ENCODE data around the gene DNAJC15.

DNAJC15 gene

GRCh38 chr13:43116242-43116641, 92.9 kb downstream of the DNAJC15 start:
- DNase-seq, result peak in 1 of 10 donors; percentile 49
- intact Hi-C loops (cut with DNase I), result no loop called here

- intact Hi-C loops (cut with DNase I), result no loop called here
- no peak for DNase-seq
Observed at GRCh38 chr13:43118521-43118920, 95.1 kb downstream of the DNAJC15 start.

- intact Hi-C loops (cut with DNase I), result no loop called here
- peak in 1 of 10 donors; percentile 60 for DNase-seq
Observed at GRCh38 chr13:43119206-43119605, 95.8 kb downstream of the DNAJC15 start.

- peak in 2 of 10 donors; percentile 66 to 79 for DNase-seq
- intact Hi-C loops (cut with DNase I), result no loop called here
Observed at GRCh38 chr13:43122791-43123190, 99.4 kb downstream of the DNAJC15 start.

DNA sequence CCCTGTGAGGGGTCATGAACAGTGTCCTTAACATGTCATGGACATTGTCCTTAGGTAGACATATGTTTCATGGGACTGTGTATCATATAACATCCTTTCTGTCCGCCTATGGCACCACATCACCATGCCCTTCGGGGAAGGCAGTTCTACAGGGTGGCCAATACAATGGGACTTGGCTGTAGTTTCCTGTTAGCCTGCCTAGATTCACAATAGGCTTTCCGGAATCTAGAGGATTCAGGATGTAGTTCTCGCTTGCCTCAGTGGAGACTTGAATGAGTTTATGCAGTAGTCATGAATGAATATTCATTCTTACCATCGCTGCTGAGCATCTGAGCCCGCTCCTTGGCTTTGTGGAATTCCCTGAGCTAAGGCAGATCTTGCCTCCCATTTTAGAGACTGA, 100.5 kb downstream of the DNAJC15 start:
- intact Hi-C loops (cut with DNase I), result no loop called here
- DNase-seq, result peak in 1 of 10 donors; percentile 83

GRCh38 chr13:43124490-43124889, 101.1 kb downstream of the DNAJC15 start:
- intact Hi-C loops (cut with DNase I), result no loop called here
- DNase-seq, result peak in 7 of 10 donors; percentile 30 to 88 (median 51)

GRCh38 chr13:43126420-43126819, 103.0 kb downstream of the DNAJC15 start:
- no peak for DNase-seq
- intact Hi-C loops (cut with DNase I), result no loop called here

DNA sequence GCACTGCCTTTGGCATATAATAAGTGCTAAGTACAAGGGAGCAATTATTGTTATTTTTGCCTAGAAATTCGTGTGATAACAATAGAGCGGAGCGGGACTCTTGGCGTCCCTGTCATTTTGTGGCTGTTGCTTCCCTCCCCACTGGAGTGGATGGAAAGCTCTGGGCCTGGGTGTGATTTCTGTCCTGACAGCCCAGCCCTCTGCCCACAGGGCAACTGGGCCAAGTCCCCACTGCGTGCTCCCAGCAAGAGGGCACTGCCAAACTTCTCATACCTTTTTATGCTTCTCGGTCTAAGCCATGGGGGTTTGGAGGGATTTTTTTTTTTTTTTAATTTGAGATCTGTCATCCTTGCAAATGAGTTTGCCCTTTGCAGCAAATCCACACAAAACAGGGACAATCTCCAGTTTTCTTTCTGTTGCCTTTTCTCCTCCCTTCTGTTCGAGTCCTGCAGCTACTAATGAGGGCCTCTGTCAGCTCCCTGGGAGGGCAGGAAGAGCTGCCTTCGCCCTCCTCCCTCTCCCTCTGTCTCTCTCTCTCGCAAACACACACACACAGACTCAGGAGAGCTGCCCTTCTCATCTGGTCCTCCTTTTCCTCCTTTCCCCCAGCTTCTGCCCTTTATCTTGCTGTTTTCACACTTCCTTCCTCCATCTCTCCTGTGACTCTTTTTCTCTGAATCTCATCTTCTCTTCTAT, 103.9 kb downstream of the DNAJC15 start:
- DNase-seq, result peak in 1 of 10 donors; percentile 73
- intact Hi-C loops (cut with DNase I), result no loop called here

- peak in 1 of 10 donors; percentile 47 for DNase-seq
- intact Hi-C loops (cut with DNase I), result no loop called here
Observed at GRCh38 chr13:43127827-43128226, 104.4 kb downstream of the DNAJC15 start.

- intact Hi-C loops (cut with DNase I), result no loop called here
- peak in 2 of 10 donors; percentile 72 to 84 for DNase-seq
Observed at GRCh38 chr13:43128504-43128961, 105.1 kb downstream of the DNAJC15 start.

DNA sequence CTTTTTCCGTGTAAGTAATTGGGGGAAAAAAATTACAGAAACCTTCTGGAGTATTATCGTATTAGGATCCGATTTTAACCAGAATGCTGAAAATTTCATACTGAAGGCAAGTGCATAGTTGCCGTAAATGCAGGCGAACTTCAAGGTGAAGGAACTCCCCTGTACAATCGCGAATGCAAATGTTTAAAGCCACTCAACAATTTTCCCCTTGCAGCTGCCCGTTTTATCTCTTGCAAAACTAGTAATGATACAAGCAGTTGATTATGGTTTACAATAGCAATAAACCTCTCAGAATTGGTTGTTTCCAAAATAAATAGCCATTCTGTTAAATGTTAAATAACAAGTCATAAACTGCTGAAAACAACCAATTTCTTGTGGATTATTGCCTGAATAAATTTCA, 105.7 kb downstream of the DNAJC15 start:
- no peak for DNase-seq
- intact Hi-C loops (cut with DNase I), result no loop called here

DNA sequence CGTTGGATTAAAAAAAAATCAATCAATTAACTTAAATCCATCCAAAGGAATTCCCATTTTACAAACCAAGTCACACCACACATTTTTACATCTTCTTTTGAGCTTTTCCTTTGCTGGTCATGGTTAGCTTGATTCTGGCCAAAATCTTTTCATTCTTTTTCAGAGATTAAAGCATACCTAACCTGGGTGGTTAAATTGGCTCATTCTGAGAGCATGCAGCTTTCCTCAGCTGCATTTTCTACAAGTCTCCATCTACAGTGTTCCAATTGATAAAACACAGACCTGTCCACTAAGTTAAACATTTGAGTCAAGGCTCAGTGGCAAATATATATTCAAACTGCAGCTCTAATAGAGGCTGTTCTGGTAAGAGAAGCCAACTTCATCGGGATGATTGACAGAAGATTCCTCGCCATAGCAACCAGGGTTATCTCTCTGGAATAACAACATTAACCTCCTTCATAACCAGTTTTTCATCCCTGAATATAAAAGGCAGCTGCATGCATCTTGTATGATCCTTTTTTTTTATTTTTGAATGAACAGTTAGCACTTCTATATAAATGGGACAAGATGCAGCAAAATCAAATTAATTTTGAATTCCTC, 106.2 kb downstream of the DNAJC15 start:
- intact Hi-C loops (cut with DNase I), result no loop called here
- no peak for DNase-seq

DNA sequence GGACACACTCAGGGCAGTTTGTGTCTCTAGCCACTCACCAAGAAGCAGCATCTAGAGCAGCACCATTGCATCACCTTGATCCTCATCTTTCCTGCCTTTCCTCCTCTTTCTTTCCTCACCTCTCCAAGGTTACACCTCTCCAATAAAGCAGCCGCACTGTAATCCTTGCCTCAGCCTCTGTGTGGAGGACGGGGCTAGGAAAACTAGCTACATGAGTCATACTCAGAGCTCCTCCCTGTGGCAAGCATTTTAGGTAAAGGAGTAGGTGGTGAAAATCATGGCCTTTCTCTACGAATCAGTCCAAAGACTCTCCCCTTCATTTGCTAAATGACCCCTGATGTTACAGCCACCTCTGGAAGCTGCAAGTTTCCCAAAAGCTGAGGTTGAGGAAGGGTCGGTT, 108.9 kb downstream of the DNAJC15 start:
- no peak for DNase-seq
- intact Hi-C loops (cut with DNase I), result no loop called here

- intact Hi-C loops (cut with DNase I), result no loop called here
- DNase-seq, result no peak
Observed at GRCh38 chr13:43132911-43133310, 109.5 kb downstream of the DNAJC15 start.

- intact Hi-C loops (cut with DNase I), result no loop called here
Observed at GRCh38 chr13:43133792-43134191, 110.4 kb downstream of the DNAJC15 start.

DNA sequence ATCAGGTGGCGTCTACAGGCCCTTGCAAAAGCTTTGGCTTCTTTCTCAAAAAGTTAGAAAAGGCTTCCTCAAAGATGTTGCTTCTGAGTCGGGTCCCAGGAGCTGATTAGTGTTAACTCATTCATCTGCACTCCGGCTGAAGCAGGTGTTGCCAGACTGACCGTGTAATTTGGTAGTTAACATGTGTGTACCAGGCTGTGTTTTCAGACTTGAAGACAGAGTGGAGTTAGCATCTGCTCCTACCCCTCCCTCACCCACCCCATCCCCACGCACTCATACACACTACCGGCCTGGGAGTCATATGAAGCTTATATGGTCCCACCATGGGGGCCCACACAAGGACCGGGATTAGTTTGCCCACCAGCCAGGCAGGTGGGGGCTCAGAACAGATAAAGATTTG, 111.5 kb downstream of the DNAJC15 start:
- DNase-seq, result no peak
- intact Hi-C loops (cut with DNase I), result no loop called here

More at GRCh38 chr13:43133792-43134191, 110.4 kb downstream of the DNAJC15 start:
- DNase-seq, result no peak

GRCh38 chr13:43135516-43135915, 112.1 kb downstream of the DNAJC15 start:
- intact Hi-C loops (cut with DNase I), result no loop called here
- no peak for DNase-seq

DNA sequence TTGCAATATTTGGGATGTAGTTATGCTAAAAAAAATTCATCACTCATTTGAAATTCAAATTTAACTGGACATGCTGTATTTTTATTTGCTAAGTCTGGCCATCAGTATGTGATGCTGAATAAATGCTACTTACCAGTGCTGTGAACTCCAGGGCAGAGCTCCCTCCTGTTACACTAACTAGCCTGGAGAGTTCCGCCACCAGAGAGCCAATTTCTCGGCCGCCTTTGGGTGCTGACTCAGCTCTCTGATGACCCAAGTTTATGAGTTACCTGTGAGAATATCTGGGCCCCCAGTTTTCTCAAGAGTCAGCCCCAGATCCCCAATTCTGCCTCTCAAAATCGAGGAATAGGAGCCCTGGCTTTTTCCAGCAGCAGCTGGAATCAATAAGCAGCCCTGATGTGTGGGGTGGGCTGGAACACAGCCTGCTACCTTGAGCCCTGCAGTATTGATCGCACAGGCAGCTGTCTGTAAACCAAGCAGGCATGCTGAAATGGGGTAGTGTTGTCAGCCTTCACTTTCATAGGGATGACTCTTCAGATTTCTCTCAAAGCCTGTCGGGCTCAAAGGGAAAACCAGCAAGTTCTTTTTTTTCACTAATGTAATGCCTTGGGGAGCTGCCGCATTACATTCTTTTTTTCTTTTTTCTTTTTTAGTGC, 113.7 kb downstream of the DNAJC15 start:
- peak in 1 of 10 donors; percentile 57 for DNase-seq
- intact Hi-C loops (cut with DNase I), result no loop called here

- no peak for DNase-seq
- intact Hi-C loops (cut with DNase I), result no loop called here
Observed at GRCh38 chr13:43139211-43139610, 115.8 kb downstream of the DNAJC15 start.

DNA sequence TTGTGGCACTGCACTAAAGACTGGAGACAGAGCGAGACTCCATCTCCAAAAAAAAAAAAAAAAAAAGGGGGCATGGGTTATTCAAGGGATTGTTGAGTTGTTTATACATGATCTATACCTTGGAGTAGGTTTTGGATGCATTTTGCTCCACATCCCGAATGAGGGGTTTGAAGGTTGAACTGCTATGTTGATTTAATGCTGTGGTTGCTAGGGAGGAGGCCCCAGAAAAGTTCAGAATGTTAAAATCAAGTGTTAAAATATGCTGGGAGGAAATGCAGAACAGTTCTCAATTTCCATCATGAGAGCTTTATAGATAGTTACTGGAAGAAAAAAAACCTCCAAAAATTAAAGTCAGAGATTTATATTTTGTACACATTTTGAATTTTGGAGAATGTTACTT, 116.5 kb downstream of the DNAJC15 start:
- no peak for DNase-seq
- intact Hi-C loops (cut with DNase I), result no loop called here

DNA sequence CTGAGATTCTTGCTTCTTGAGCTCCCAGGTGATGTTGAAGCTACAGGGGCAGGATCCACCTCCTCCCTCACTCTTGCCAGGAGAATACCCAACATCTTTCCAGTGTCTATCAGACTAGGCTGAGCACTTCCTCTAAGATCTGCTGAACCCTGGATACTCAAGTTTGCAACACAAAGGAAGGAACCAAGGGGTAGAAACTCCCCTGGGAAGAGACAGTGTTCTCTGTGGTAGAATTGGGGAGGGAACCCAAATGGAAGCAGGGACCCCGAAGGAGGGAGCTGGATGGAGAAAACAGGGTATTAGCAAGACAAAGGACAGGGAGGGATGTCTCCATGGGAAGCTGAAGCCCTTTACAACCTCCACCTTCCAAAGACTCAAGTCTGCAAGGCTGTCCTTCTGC, 117.6 kb downstream of the DNAJC15 start:
- no peak for DNase-seq
- intact Hi-C loops (cut with DNase I), result no loop called here

DNA sequence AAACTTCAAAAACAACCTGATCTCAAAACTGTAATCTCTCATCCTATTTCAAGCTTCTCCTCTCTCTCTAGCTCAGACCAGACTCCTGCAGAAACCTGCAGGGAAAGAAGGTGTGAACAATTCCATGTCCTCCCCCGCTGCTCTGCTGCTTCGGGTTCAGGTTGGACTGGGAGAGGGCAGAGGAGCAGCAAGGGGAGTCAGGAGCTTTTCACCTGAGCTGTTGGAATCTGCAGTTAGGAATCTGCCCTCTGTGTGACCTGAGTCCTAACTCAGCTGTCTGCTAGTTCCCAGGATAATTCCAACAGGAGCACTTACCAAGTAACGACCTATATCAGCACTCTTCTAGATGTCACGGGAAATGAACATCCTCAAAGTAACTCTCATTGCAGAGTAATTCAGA, 118.3 kb downstream of the DNAJC15 start:
- no peak for DNase-seq
- intact Hi-C loops (cut with DNase I), result no loop called here
